Measurements from ENCODE around the gene LINGO3.

The LINGO3 gene

DNA sequence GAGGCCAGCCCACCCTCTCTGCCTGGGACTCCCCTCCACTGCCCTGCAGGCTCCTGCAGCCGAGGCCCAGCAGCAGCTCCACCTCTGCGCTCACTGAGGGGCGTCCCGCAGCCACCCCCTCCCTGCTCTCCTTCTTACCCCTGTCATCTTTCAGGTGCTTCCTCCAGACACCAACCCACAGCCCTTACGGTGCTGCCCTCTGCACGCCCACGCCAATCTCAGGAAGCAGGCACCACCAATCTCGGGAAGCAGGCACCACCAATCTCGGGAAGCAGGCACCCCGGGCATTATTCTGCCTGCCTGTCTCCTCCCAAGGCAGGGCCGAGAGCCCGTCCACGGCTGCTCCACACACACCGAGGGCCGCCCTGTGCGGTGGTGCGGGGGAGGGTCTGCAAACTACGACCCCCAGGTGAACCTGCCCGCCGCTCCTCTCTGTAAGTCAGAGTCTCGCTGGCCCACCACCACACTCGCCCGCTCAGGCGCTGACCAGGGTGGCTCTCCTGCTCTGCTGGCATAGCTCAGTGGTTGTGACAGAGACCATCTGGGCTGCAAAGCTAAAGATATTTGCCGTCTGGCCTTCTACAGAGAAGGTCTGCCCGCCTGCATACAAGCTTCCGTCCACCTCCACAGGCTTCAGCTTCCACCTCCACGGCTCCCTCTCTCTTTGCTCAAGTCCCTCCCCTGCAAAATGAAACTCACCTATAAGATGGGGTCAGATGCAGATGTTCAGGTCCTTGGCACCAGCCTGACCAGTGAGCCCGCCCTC is 17.5 kb upstream of the LINGO3 start:
- no peak for DNase-seq

DNA sequence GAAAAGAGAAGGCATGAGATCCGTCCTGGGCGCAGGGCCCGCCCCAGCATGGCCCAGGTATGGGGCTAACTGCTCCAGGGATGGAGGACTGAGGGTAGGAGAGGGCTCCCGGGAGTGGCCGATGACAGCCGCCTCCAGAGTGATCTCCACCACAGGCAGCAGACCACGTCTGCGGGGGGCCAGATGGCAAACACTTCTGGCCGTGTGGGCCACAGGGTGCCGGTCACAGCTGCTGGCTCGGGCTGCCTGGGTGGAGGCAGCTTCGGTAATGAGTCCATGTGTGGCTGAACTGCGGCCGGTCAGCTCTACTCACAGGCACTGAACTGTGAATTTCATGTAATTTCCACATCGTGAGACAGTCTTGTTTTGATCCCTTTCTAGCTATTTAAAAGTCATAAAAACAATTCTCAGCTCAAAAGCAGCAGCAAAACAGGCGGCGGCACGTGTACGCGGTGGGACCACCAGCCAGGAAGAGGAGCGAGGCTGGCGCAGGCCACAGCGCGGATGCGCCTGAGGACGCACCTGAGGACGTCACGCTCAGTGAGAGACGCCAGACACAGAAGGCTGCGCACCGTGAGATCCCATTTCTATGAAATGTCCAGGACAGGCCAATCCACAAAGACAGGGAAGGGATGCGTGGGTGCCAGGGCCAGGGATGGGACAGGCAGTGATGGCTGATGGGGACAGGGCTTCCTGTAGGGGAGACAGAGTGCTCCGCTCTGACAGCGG is 16.4 kb upstream of the LINGO3 start:
- no peak for DNase-seq

DNA sequence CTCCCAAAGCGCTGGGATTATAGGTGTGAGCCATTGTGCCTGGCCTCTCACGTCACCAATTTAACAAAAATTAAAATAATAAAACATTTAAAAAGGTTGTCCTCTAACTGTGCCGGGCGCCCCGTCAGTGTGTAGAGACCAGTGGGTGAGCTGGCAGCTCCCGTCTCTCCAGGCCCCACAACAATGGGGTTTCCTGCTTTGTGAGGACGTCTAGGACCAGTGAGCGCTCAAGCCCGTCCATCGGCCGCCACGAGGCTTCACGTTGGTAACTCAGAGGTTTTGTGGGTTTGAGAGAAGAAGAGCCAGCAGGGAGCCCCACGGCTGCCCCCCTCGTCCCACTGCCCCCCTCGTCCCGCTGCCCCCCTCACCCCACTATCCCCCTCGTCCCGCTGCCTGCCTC is 15.8 kb upstream of the LINGO3 start:
- DNase-seq = no peak

DNA sequence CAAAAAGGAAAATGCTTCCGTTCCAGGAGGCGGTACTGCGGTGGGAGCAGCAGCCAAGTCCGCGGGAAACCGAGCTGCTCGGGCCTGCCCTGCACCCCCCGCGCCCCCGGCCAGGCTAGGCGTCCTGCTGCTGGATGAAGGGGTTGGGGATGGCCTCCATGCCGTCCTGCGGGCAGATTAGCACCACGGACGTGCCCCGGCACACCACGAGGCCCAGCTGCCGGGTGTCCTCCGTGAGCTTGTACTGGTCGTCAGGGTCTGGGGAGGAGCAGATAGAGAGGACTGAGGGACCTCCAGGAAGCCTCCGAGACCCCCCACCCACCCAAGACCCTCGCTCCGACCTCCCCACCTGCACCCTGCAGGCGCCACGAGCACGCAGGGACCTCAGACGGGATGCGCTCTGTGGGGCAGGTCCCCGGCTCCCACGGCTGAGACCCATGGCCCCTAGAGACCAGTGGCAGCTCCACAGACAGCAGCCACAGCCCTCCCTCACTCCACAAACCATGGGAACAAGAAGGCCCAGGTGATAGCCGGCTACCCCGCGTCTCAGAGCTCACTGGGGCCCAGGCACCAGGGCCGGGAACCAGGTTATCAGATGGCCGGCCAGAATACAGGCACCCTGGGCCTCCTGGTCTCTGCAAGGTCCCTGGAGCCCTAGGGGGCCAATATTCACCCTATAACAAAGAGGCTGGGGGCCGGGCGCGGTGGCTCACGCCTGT is 13.8 kb upstream of the LINGO3 start:
- DNase-seq = no peak

DNA sequence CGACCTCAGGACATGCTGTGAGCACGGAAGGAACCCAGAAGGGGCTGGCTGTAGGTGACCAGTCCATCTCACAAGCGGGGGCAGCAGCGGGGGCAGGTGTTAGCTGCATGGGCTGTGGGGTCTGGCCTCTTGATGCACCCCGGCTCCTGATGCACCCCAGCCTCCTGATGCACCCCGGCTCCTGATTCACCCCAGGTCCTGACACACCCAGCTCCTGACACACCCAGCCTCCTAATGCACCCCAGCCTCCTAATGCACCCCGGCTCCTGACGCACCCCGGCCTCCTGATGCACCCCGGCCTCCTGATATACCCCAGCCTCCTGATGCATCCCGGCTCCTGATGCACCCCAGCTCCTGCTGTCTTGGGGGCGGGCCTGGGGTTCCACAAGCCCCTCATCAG is 13.0 kb upstream of the LINGO3 start:
- no peak for DNase-seq

DNA sequence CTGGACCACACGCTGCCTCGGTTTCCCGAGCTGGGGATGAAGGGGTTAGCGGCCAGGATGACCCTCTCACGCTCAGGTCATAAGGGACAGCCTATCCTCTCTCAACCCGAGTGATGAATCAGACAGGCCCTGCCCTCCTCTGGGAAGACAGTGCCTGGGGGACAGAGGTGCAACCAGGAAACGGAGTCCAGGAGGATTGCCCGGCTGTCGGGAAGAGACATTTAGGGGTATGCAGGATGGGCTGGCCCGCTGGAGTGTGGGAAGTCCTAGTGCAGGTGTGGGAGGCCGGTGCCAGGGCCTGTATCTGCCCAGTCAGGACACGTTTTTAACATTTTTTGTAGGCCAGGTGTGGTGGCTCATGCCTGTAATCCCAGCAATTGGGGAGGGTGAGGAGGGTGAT is 12.1 kb upstream of the LINGO3 start:
- no peak for DNase-seq

DNA sequence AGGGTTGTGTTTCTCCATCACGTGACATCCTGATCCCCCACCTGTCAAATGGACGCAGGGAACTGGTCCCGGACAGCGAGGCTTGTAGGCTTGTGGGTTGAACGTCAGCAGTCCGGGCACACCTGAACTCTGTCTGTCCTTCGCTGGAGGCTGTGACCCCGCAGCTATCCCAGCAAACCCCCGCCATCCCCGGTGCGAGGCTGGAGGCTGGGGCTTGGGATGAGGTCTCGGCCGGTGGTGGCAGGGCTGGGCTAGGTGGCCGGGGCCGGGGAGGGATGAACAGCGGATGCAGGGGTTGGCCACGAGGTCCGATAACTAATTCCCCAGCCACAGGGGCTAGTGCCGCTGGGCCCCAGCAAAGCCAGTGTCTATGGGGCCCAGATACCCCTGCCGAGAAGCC is 11.6 kb upstream of the LINGO3 start:
- no peak for DNase-seq

DNA sequence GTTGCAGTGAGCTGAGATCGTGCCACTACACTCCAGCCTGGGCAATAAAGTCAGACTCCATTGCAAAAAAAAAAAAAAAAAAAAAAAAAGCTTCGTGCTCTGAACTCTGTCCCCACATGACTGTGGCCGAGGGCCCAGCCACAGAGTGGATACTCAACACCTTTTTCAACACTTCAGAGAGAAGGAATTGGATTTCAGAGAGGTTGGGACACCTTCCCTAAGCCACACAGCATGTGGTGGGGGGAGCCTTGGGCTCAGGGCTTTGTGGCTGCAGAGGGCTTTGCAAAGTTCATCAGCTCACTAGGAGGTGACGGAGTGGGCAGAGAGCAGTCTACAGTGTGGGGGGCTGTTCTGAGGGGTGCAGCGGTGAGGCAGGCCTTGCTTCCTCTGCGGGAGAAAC is 11.0 kb upstream of the LINGO3 start:
- no peak for DNase-seq

DNA sequence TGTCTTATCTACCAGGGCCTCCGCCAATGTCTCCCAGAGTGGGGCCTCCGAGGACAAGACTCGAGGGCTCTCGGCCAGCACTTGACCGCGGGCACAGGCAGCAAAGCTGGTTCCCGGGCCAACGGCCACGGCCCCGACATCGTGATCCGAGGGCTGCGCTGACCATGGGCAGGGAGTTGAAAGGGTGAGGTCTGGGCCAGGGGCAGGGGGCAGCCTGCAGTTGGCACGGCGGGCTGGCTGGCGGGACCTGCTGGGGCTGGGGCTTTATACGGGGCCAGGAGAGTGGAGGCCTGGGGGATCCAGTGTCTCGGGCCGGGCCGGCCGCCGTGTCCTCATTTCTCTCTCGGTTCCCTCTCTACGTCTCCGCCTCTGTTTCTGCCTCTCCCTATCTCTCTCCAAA is 9.8 kb upstream of the LINGO3 start:
- DNase-seq = no peak

DNA sequence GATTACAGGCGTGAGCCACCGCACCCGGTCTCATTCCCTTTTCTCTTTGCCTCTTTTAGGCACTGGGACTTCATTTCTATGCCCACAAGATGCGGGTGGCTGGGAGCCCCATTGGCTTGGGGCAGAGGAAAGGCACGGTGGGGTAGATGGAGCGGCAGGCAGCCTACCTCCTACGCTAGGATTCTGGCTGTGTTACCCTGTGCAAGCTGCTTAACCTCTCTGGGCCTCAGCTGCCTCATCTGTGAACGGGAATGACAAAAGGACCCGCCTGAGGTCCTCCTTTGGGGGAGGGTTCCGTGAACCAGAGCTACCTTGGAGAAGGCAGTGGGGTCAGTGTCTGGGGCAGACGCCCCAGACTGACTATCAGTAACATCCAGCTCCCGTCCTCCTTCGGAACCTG is 9.3 kb upstream of the LINGO3 start:
- no peak for DNase-seq

DNA sequence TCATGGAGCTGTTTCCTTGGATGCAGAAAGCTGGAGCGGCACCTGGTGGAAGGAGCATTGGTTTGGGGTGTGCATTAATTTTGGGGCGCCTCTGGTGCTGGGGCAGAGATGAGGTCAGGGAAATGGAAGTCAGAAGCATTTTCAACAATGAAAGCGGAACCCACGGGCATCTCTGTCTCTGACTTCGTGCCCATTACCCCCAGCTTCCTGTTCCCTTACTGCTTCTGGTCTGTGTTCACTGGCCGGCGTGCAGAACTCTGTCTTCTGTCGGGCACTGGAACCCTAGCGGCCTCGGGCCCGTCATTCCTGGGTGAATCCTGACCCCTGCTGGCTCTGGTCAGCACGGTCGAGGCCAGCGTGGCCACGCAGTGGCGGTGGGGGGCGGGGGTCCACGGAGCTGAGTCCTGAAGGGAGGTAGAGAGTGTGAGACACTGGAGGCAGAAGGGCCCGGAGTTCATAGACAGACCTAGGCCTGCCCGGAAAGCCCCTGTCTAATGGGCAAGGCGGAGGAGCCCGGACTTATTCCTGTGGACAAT is 7.9 kb upstream of the LINGO3 start:
- DNase-seq = peak; percentile 74

DNA sequence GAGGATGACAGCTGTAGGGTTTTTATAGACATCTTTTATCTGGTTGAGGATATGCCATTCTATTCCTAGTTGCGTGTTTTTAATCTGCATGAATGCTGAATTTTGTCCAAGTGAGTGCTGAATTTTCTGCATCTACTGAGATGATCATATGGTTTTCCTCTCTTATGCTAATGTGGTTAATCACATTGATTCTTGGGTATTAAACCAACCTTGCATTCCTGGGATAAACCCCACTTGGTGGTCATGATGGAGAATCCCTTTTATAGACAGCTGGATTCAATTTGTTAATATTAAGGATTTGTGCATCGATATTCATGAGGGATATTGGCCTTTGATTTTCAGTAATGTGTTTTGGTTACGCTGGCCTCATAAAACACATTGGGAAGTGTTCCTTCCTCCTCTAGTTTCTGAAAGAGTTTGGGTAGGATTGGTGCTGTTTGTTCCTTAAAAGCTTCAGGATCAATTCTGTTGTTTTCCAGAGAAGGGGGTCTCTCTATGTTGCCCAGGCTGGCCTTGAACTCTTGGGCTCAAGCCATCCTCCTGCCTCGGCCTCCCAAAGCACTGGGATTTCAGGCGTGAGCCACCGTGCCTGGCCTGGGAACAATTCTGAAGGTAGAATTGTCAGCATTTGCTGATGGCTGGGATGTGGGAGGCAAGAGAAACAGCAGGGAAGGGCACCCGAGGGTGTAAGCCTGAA is 7.3 kb upstream of the LINGO3 start:
- DNase-seq = no peak

DNA sequence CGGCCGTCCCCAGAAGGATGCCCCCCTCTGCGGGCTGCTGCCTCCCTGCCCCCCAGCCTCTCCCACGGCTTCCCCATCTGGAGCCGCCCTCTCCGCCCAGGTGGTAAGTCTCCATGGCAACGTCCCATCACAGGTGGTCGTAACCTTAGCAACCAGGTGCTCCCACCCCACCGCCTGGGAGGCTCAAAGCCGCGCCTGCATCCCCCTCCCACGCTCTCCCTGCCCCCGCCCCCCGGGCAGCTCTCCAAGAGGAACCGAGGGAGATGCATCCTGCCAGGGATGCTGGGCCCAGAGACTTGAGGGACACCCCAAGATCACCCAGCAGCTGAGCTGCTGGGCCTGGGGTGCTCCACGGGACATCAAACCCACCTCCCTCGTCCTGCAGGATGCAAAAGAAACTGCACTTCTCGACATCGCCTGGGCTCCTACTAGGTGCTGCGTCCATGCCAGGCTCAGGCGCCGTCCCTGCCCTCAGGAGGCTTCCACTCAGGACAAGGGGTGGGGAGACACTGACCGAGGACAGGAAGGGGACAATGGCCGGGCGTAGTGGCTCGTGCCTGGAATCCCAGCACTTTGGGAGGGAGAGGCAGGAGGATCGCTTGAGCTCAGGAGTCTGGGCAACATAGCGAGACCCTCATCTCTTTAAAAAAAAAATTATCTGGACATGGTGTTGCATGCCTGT is 5.0 kb upstream of the LINGO3 start:
- DNase-seq = no peak

DNA sequence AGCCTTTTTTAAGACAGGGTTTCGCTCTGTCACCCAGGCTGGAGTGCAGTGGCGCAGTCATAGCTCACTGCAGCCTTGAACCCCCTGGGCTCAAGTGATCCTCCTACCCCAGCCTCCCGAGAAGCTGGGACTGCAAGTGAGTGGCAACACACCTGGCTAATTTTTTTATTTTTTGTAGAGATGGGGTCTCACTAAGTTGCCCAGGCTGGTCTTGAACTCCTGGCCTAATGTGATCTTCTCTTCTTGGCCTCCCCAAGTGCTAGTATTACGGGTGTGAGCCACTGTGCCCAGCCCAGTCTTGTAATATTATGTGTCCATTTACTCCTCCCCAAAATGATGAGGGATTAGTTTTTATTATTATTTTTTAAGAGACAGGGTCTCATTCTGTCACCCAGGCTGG is 3.1 kb upstream of the LINGO3 start:
- DNase-seq = no peak

DNA sequence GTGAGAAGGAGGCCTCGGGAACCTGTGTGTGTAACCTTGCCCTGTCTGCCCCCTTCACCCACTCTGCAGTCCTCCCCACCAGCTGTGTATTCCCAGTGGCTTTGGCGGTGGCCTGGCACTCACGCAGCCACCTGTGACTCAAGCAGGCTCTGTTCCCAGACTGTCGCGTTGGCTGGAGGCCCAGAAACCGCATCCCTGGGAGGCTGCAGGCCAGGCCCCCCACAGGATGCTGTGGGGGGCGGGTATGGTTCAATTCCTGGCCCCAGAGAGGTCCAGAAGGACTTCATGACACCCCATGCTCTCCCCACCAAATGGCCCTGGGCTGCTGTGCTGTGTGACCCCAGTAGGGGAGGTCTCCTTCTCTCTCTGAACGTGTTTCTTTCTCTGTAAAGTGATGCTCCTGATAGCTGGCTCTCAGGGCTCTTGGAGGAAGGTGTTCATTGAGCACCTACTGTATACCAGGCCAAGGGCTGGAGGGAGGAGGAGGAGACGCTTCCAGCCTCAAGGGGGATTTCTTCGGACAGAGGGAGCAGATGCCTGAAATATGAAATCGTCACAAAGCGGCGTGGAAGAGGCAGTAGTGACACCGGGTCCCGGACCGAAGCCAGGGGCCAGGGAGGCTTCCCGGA is 1.9 kb upstream of the LINGO3 start:
- peak; percentile 23 for DNase-seq

DNA sequence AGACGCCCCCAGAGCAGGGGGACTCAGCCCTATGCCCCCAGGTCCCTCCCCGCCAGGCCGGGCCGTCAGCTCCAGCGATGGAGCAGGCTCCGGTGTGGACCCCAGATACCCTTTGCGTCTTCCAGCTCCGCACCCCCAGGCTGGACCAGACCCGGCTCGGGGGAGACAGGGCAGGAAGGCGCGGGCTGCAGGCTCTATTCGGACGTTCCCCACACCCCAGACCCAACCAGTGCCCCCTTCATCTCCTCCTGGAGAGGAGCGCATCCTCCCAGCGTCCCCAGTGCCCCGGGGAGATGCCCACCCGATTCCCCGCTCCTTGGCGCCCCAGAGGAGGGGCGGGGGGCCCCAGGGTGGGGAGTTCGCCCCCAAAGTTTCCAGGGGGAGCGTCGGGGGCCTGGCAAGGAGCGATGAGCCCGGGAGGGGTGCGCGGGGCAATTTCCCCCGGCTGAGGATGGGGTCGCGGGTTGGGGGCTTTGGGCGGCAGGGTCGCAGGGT is 389 bp downstream of the LINGO3 start:
- DNase-seq = no peak

DNA sequence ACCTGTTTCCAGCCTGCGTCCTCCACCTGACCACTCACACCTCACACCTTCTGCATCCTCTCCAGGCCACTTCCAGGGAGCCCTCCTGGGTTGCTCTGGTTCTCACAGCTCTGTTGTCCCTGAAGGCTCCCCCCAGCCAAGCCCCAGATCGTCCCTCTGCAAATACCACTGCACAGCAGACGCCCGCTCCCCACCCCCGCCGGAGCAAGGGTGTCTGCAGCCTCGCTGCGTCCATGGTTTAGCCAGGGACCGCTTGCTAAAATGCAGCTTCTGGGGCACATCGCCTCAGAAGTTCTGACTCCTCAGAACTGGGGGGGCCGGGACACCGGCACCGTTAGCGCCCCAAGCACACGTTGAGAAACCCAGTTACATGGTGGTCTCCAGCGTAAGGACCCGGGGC is 983 bp downstream of the LINGO3 start:
- no peak for DNase-seq

DNA sequence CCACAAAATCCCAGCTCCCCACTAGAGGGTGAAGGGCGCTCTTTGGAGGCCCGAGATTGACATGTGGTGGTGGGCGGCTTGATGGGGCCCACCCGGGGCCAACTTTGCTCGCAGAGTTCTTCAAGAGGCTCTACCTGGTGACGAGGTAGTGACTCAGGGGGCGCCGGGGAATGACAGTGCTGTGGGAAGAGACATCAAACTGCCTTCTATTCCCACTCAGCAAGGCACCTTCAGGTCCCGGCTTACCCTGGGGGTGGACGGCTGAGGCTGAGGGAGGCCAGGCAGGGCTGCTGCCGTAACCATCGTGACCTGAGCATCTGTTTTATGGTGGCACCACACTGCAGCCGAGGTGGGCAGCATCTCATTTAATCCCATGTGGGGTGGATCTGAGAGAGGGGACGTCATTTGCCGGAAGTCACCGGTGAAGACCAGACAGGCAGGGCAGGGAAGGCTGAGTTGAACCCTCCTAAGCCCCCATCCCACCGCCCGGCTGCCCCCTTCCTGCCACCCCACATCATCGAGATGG is 1.6 kb downstream of the LINGO3 start:
- no peak for DNase-seq

DNA sequence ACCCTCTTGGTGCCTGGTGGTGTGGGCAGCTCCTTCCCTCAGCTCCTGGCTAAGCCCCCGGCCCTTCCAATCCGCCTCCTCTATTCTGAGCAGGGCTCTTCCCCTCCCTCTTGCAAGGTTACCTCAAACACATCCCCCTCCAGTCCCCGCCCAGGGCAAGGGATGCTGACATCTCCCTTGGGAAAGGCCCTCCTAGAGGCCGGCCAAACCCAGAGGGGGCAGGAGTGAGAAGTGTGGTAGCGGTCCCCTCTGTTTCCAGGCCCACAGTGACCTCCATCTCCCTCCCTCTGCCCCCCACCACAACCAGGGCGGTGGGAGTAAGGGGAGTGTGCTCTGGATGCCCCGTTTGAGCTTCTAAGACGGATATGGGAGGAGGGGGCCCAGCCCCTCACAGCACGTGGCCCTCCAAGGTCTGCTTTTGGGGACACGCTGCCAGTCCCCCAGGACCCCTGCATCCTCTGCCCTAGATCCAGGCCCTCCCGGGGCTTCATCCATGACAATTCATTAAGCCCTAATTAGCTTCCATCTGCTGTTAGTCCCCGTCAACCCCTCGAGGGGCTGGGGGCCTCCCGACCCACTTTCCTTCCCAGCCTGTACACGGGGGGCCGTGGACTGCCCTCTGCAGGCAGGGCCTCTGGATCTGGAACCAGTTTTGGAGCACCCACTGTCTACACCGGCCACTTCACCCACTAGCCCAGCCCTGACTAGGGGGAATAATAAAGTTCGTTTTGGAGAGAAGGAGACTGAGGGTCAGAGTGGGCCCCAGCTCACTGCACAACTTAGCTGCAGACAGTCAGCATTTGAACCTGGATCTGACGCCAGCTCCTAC is 2.3 kb downstream of the LINGO3 start:
- DNase-seq = no peak

DNA sequence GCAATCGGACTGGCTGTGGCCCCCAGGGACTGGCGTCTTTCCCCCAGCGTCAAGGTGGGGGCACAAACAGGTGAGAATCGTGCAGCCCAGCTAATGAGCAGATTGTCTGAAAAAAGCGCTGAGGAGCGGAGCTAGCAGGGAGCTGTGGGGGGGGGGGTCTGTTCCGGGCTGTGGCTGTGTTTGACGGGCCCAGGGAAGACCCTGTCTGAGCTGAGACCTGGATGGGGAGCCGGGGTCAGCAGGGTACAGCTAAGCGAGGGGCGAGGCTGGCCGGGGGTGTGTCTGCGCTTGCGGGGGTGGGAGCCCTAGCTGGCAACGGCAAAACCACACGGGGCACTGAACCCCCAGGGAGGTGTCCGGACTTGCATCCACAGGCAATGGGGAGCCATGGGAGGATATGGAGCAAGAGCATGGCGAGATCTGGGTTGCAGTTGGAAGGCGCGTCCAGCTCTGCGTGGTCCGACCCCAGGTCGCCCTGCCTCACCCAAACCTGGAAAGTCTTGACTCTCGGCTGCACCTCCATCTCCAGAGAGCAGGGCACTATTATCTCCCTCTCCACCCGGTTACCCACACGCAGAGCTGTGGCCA is 4.6 kb downstream of the LINGO3 start:
- DNase-seq = no peak
